Measurements from ENCODE around the gene SEMA3E.

SEMA3E gene

DNA sequence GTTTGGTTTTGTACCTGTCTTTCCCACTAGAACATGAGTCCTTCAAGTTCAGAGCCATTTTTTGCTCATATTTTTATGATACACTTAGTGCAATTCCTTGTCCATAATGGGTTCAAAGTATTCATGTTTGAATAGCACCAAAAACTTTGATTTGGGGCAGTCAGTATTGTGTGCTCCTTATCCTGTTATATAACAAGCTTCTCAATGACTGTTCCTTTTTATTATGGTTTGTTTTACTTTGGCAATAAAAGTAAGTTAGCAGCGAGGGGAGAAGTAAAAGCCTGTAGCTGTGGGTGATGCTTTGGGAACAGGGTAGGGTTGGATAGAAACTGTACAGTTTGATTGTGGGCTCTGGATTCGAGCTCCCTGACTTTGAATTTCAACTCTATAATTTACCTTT lies 311.9 kb downstream of the SEMA3E start:
- DNase-seq = no peak

DNA sequence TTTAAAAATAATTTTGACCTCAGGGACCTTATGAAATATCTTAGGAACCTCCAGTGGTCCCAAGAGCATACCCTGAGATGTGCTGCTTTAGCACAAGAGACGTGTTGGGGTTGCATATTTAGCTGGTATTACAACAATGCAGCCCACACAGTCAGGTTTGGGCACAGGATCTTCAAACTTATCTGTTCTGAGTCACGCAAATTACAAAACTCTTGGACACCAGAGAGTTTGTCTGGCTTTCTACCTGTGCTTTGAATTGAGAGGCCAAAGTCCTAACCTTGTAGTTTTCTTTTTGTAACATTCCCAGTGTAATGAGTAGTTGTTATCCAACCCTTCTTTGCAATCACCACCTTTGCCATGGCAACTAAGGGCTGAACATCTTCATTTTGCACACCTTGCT lies 322.7 kb downstream of the SEMA3E start:
- DNase-seq = no peak

DNA sequence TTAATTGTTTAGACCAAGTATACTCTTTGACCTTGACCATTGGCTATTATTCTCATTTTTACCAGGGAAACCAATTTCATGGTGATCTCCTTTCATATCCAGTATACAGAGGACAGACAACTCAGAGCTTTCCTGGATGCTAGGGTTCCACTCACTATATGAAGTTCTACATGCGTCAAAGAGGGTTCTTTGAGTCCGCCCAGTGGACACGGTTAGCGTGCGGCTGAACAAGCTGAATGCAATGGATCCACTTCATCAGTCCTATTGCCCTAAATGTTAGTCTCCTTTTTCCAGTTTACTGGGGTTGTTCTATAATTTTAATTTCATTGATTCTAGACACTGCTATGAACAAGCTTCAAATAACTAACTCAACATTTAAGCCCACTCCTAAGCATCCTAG lies 323.9 kb downstream of the SEMA3E start:
- no peak for DNase-seq

DNA sequence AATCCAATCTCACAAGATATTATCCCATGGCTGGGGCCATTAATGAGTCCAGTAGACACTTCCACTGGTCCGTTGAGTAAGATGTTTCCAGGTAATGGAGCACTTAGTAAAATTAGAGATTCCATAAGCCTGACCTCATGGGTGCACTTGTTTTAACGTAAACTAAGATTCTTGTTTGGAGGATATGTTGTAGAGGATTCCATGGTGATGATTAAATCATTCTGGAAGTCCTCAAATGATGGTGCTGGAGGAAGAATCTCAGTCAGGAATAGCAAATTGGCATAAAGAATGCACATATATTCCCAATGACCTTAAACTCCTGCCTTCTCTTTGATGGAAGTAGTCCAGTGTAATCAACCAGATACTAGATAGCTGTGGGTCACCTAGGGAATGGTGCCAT lies 324.3 kb downstream of the SEMA3E start:
- DNase-seq = no peak

GRCh38 chr7:83321011-83321410 lies 327.9 kb downstream of the SEMA3E start:
- no peak for DNase-seq

GRCh38 chr7:83313931-83314330 lies 335.0 kb downstream of the SEMA3E start:
- DNase-seq = no peak

All from left hindlimb (tissue), 1 donor.